ENCODE measurements around the gene ARID3B.

The ARID3B gene

GRCh38 chr15:74608786-74609185 is 67.8 kb downstream of the ARID3B start:
- FAIRE-seq: no peak

DNA sequence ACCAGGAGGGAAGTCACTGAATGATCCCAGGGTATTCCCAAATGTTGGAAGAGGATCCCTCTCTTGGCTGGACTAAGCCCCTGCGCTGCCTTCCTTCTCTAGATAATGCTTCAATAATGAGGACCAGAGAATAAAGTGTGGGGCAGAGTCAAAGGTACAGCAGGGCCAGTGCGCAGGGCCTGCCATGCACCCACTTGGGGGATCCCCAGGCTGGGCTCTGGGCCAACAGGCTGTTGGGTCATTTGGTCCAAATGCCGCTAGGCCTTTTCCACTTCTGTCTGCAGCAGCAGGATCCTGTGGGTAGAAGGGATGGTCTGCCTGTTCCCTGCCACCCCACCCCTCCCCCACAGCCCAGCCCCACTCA is 68.9 kb downstream of the ARID3B start:
- no peak for FAIRE-seq

DNA sequence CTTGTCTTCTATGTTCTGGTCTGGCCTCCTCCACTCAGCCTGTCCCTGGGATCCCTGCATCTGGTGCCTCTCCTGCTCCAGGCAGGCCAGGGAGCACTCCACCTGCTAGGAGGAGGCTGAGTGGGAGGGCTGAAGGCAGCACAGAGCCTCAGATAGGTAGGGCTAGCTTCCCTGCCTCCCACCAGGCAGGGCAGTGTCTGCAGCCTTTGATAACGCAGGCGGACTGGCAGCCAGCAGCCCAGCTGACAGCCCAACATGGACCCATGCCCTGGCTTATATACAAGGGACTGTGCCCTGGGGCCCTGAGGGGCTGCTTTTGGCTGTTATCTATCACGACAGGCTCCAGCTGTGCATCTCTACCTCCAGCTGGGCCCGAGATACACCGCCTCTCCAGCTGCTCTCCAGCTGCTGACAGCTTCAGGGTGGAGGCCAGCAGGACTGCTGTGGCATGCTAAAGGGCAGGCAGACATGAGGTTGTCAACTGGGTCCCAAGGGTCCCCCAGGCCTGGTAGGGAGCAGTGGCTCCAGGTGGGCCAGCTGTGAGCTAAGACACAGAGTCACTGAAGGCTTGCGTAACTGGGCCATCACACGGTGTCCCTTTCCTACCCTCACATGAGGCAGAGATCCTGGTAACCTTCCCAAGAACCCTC is 69.4 kb downstream of the ARID3B start:
- no peak for FAIRE-seq

DNA sequence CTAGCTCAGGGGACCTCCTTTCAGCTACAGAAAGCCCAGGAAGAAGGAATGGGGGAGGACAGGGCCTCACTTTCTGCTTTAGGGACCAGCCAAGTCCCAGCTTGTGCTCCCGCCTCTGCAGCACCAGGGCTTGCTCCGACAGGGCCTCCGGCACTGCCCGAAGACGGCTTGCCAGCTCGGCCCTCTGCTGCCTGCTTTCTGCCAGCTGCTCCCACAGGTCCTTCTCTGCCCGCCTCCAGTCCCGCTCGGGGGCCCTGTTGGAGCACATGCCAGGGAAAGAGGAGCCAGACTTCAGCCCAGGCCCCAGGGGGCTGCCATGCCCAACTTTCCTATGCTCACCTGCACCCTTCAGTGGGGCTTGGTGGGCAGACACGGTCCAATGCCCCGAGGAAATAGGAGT is 70.3 kb downstream of the ARID3B start:
- FAIRE-seq: no peak

DNA sequence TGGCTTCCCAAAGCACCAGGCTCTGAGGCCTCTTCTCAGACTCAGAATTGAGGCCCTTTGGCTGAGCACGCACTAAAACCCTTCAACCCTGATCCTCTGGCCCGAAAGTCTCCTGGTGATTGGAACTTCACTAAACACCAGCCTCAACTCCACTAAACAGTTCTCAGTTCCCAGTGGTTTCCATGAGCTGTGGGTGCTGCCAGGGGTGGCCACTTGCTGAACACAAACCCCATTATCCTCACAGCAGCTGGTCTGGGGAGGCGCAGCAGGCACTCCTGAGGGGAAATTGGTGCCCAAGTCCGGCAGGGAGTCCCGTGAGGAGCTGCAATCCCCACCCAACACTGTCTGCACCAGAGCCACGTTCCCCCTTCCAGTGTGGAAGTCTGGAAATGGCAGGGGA is 70.8 kb downstream of the ARID3B start:
- FAIRE-seq: no peak

DNA sequence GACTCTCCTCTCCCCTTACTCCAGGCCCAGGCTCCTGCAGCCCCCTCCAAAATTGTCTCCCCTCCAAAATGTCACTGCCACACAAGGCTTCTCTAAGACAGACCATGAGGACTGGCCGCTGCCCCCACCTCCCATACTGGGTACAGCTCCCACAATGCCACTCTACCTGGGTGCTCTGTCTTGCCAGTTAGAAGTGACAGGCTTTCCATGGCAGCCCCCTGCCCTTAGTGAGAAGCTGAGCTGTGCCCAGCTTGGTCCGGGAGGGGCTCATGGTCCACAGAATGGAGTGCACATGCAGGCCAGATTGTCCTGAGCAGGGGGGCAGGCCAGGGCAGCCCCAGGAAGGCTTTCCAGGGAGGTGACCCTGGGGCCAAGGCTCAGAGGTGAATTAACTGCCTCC is 71.7 kb downstream of the ARID3B start:
- no peak for FAIRE-seq

GRCh38 chr15:74613089-74613952 is 72.3 kb downstream of the ARID3B start:
- no peak for FAIRE-seq

DNA sequence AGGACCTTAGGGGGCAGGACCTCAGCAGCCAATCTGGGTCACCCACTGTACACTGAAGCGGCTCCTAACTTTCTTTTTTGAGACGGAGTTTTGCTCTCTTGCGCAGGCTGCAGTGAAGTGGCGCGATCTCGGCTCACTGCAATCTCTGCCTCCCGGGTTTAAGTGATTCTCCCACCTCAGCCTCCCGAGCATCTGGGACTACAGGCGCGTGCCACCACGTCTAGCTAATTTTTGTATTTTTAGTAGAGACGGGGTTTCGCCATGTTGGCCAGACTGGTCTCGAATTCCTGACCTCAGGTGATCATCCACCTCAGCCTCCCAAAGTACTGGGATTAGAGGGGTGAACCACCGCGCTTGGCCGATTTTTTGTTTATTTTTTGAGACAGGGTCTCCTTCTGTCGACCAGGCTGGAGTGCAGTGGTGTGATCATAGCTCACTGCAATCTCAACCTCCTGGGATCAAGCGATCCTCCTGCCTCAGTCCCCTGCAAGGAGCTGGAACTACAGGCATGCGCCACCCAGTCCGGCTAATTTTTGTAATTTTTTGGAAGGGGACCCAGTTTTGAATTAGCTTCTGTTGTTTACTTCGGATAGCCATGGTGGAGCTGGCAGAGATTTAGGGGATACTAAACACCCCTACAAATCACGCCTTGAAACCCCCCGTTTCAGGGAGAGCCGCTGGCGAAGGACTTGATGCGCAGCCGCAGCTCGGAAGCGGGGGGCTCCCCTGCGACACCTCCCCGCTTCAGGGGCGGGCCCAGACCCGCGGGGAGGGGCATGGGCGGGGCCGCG is 73.1 kb downstream of the ARID3B start:
- no peak for FAIRE-seq

- no peak for FAIRE-seq
Measured at GRCh38 chr15:74614744-74615507, 73.9 kb downstream of the ARID3B start.

GRCh38 chr15:74615508-74616365 is 74.7 kb downstream of the ARID3B start, which contains the start of gene CLK3:
Gene CLK3 (plus strand): TSS chr15:74615836. CDS start chr15:74619197, 3,361 bp downstream.
- FAIRE-seq: no peak

- no peak for FAIRE-seq
Measured at GRCh38 chr15:74616366-74616939, 75.4 kb downstream of the ARID3B start.

GRCh38 chr15:74616996-74617395 is 76.0 kb downstream of the ARID3B start:
- FAIRE-seq: no peak

DNA sequence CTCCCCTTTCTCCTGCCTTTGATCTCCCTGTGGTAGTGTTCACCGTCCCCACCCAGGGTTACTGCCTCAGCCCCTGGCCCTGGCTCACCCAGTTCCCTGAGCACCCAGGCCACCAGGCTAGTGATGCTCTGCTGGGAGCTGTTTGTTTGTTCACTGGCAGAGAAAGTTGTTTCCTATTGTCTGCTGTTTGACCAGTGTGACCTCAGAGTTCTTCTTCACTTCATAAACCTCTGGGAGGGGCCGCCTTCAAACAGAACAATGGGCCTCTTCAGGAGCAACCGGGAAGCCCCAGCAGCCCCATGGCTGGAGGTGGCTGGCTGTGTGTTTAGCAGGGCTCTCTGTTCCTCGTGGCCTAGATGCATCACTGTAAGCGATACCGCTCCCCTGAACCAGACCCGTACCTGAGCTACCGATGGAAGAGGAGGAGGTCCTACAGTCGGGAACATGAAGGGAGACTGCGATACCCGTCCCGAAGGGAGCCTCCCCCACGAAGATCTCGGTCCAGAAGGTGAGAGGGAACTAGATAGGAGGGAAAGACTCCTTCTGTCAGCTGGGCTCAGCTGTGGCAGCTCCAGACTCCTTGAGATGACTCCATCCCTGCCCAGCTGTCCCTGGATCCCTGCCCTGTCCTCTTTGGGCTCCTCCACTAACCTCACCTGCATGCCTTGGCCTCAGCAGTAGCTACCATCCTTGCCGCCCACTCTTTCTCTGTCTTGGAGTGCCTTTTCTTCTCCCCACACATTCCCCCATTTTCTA is 78.0 kb downstream of the ARID3B start:
- FAIRE-seq: no peak

DNA sequence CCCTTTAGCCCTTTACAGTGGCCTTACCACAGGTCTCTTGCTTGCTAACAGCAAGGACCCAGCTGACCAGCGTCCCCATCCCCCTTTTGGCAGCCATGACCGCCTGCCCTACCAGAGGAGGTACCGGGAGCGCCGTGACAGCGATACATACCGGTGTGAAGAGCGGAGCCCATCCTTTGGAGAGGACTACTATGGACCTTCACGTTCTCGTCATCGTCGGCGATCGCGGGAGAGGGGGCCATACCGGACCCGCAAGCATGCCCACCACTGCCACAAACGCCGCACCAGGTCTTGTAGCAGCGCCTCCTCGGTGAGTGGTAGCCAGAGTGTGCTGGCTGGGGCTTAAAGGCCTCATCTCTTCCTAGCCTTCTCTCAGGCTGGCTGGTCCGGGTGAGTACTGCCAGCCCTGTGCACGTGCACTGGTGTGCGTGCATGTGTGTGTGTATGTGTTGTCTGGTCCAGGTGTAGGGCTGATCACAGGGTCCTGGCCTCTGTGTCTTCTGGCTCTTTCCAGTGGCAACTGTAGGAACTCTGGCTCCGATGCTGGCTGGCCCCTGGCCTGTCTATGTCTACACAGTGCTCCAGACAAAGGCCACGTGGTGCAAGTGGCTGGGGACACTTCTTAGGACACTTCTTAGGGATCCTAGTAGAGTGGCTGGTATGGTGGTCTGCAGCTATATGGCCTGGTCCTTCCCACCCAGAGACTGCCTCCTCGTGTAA is 79.1 kb downstream of the ARID3B start:
- no peak for FAIRE-seq

DNA sequence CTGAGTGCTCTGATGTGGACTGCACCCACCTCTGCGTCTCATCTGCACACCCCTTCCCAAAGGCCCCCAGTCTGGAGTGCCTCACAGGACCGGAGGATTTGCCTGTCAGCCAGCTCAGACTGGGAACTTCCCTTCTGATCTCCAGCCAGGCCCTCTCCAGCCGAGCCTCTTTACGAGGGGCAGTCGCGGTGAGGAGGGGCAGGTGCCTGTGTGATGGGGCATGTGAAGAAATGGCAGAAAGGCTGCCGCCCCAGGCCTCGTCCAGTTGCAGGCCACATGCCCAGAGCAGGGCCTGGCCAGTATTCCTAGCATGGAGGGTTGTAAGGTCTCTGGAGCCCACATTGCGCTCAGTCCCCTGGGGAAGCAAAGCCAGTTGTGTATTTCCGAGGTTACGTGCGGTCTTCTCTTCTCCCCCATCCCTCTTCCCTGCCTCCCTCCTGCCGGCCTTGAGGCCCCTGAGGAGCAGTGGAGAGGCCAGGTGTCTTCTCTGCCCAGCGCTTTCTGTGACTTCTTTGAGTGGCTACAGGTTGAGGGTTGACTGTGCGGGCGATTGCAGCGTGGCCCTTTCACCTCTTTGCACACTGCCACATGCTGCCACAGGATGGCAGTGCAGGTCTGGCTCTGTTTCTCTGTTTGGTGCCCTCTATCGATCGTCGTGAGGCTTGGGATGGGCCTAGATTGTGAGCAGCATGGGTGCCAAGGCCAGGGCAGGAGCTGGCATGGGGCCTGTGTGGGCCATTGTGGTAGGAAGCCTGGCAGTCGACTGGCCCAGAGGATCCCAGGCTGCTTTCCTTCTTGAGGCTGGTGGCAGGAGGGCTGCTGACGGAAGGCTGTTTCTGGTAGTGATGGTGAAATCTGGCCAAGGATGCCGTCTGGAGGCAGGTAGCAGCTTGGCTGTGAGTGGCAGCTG is 79.9 kb downstream of the ARID3B start:
- no peak for FAIRE-seq

DNA sequence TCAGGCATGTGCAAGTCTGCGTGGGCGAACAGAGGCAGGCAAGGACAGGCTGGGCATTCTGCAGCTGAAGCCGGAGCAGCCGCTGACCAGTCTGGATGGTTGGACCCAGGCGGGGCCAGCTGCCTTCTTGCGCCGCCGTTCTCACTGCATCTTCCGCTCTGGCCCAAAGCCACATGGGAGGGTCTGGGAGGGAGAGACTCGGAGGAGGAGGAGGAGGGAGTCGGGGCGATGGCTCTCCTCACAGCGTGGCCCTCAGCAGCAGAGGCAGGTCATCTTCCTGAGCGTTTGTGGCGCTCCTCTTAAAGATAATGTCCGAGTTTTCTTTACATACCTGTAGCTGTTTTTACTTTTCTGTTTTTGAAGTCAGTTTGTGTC is 80.5 kb downstream of the ARID3B start:
- FAIRE-seq: no peak

GRCh38 chr15:74621936-74622335 is 80.9 kb downstream of the ARID3B start:
- no peak for FAIRE-seq

- FAIRE-seq: no peak
Measured at GRCh38 chr15:74622758-74623157, 81.7 kb downstream of the ARID3B start.
